GM18508 (cell line): Measurements from ENCODE around the gene RNF126.
"Not testable (repeated sequence)": the region's sequence is repeated elsewhere in the genome, so short reads cannot be mapped to it uniquely, and the experiment has no call there.

Source experiments
- ATAC-seq: cut with Tn5 transposase; IDR thresholded peaks from one replicate; pipeline ENCODE4 v1.9.1; 2021; ENCODE audit warnings: moderate number of reproducible peaks; ENCODE audit not compliant: insufficient read depth, unreplicated experiment

The RNF126 gene

GRCh38 chr19:662962-663681 lies at the start of gene RNF126:
Gene RNF126, minus strand, starts transcription at chr19:663214. Its CDS starts 93 bp downstream, at chr19:663121.
- ATAC-seq = no peak

GRCh38 chr19:711254-711653 lies 48.2 kb upstream of the RNF126 start:
- no peak for ATAC-seq

GRCh38 chr19:710767-711166 lies 47.8 kb upstream of the RNF126 start:
- no peak for ATAC-seq

- no peak for ATAC-seq
These were observed 47.1 kb upstream of the RNF126 start for GRCh38 chr19:709965-710571.

GRCh38 chr19:709196-709964 lies 46.4 kb upstream of the RNF126 start:
- no peak for ATAC-seq

GRCh38 chr19:708154-709143 lies 45.4 kb upstream of the RNF126 start, which contains the start of gene PALM:
Gene PALM, plus strand, starts transcription at chr19:708935. Its CDS starts 212 bp downstream, at chr19:709147.
- no peak for ATAC-seq

GRCh38 chr19:704447-704741 lies 41.4 kb upstream of the RNF126 start:
- ATAC-seq = no peak

- no peak for ATAC-seq
These were observed 40.8 kb upstream of the RNF126 start for GRCh38 chr19:703651-704446.

GRCh38 chr19:703329-703650 lies 40.3 kb upstream of the RNF126 start:
- ATAC-seq = no peak

- ATAC-seq = not testable (repeated sequence)
These were observed 39.8 kb upstream of the RNF126 start for GRCh38 chr19:702847-703246.

- not testable (repeated sequence) for ATAC-seq
These were observed 36.9 kb upstream of the RNF126 start for GRCh38 chr19:699885-700284.

- not testable (repeated sequence) for ATAC-seq
These were observed 35.5 kb upstream of the RNF126 start for GRCh38 chr19:698529-698928.

- no peak for ATAC-seq
These were observed 32.4 kb upstream of the RNF126 start, which contains the start of gene PRSS57 for GRCh38 chr19:695352-695949. Gene PRSS57, minus strand, starts transcription at chr19:695452. Its CDS starts 22 bp downstream, at chr19:695430.

GRCh38 chr19:694481-695351 lies 31.7 kb upstream of the RNF126 start:
- ATAC-seq = no peak

- no peak for ATAC-seq
These were observed 27.2 kb upstream of the RNF126 start for GRCh38 chr19:690203-690602.

GRCh38 chr19:688992-689391 lies 26.0 kb upstream of the RNF126 start:
- ATAC-seq = no peak

- ATAC-seq = no peak
These were observed 25.2 kb upstream of the RNF126 start for GRCh38 chr19:688214-688613.

- ATAC-seq = no peak
These were observed 24.7 kb upstream of the RNF126 start for GRCh38 chr19:687569-688166.
